AG04450 (cell line): ENCODE data around the gene PUM2. TPM values are rescaled to one million over a fixed set of nuclear protein-coding genes. Genes with fewer than 3 reads are reported as not detected.
"Not testable (repeated sequence)": the region's sequence is repeated elsewhere in the genome, so short reads cannot be mapped to it uniquely, and the experiment has no call there.

ENCODE experiments used
- CTCF ChIA-PET: fragments of 300-600, 350-600 bp; formaldehyde crosslinking; extraction: SDS; loops from one replicate; lab custom pipeline; 2022; ENCODE audit warnings: antibody characterized with exemption, inconsistent platforms; lab: Charles Lee
- POLR2A ChIA-PET: fragments of 350-600 bp; formaldehyde crosslinking; extraction: SDS; loops from one replicate; lab custom pipeline; 2021; ENCODE audit warnings: antibody characterized with exemption, inconsistent platforms; lab: Yijun Ruan, JAX
- DNase-seq: peaks from one replicate; pipeline ENCODE4 v3.0.0-alpha.2; 2011; ENCODE audit warnings: low read depth, low spot score
- H3K27ac ChIP-seq: one replicate; pipeline ENCODE4 v1.5.1; 2012; ENCODE audit warnings: low read depth, low read length, control low read depth
- H3K27me3 ChIP-seq: one replicate; pipeline ENCODE4 v1.6.0; 2012; ENCODE audit warnings: low read length; ENCODE audit not compliant: control insufficient read depth, insufficient read depth
- H3K4me3 ChIP-seq: 2 replicates; pipeline ENCODE4 v1.5.1; 2011; ENCODE audit warnings: mild to moderate bottlenecking, low read depth, low read length, control low read depth
- H3K9me3 ChIP-seq: 2 replicates; pipeline ENCODE4 v1.5.1; 2012; ENCODE audit warnings: low read length; ENCODE audit not compliant: control insufficient read depth, insufficient read depth
- CTCF ChIP-seq: IDR thresholded peaks from 2 replicates; pipeline ENCODE4 v1.5.1; 2011; ENCODE audit warnings: low read depth, low read length, control low read depth, inconsistent platforms
- polyA plus RNA-seq: library from polyadenylated mRNA; depleted of rRNA; stranded (reverse); fragments of >200 nt; gene quantifications from 2 replicates; pipeline ENCODE4 v1.2.3, GENCODE V29; 2011

PUM2 gene
- polyA plus RNA-seq, 1 experiment = 53.7 TPM

- Histone ChIP-seq H3K4me3 (no peak overlapping the region), H3K27ac (no peak overlapping the region), H3K27me3 (no peaks in the 10 kb centered on the region), H3K9me3 (no peaks in the 10 kb centered on the region; the same call in 1 of the 2 replicates)
- ChIA-PET POLR2A (no interaction called here), CTCF (interaction anchor here (0.5 kb wide), 1 partner anchor 33 kb away, joined by 9 read pairs; no protein-coding TSS in a partner anchor)
- DNase-seq = no peak
- no peak for TF ChIP-seq CTCF
Measured at GRCh38 chr2:20288642-20289340, 61.9 kb downstream of the PUM2 start.

GRCh38 chr2:20282916-20283592 is 67.6 kb downstream of the PUM2 start:
- no peak overlapping the region for H3K4me3 ChIP-seq
- no peak overlapping the region for H3K27ac ChIP-seq
- peak; percentile 6 for DNase-seq
- TF ChIP-seq CTCF = no peak
- H3K9me3 ChIP-seq = no peaks in the 10 kb centered on the region
- H3K27me3 ChIP-seq = no peaks in the 10 kb centered on the region
- POLR2A ChIA-PET = no interaction called here
- CTCF ChIA-PET = interaction anchor here (0.9 to 4.7 kb wide), 5 partner anchors 8 to 327 kb away, joined by 3 to 38 read pairs (median 3); no protein-coding TSS in a partner anchor

- ChIA-PET CTCF (interaction anchor here (1.2 to 4.7 kb wide), 4 partner anchors 9 to 326 kb away, joined by 3 to 38 read pairs (median 7); no protein-coding TSS in a partner anchor), POLR2A (no interaction called here)
- no peak for DNase-seq
- Histone ChIP-seq H3K27ac (no peak overlapping the region), H3K27me3 (no peaks in the 10 kb centered on the region), H3K4me3 (no peak overlapping the region), H3K9me3 (no peaks in the 10 kb centered on the region)
- TF ChIP-seq CTCF = no peak
Measured at GRCh38 chr2:20281876-20282275, 68.8 kb downstream of the PUM2 start.

- Histone ChIP-seq H3K27ac (no peak overlapping the region), H3K4me3 (no peak overlapping the region), H3K27me3 (no peaks in the 10 kb centered on the region), H3K9me3 (no peaks in the 10 kb centered on the region)
- ChIA-PET CTCF (interaction anchor here (1.1 to 1.2 kb wide), 2 partner anchors 10 to 18 kb away, joined by 3 to 6 read pairs; no protein-coding TSS in a partner anchor), POLR2A (no interaction called here)
- TF ChIP-seq CTCF = no peak
- DNase-seq = no peak
Measured at GRCh38 chr2:20273042-20273441, 77.6 kb downstream of the PUM2 start.

GRCh38 chr2:20268317-20268716 is 82.3 kb downstream of the PUM2 start:
- H3K27ac ChIP-seq, DNase-seq, H3K9me3 ChIP-seq, H3K4me3 ChIP-seq, H3K27me3 ChIP-seq, POLR2A ChIA-PET: not testable (repeated sequence)
- CTCF ChIA-PET = interaction anchor here (1.9 to 2.6 kb wide), 2 partner anchors 23 to 58 kb away, joined by 5 to 7 read pairs; no protein-coding TSS in a partner anchor
